Natural killer cell (primary cell): ENCODE data around the gene TRANK1. TPM values are rescaled to one million over a fixed set of nuclear protein-coding genes. Genes with fewer than 3 reads are reported as not detected.

Experiments
- ATAC-seq, 3 donors: fragments of 150-1000 bp in 2 of 3; fragments of 200-7000 bp in 1 of 3; cut with Tn5 transposase; 1 replicate in 1 of 3; 2 replicates in 2 of 3; pipeline ENCODE4 v1.10.0; 2021; ENCODE audit warnings: mild to moderate bottlenecking in 2 of 3, moderate library complexity in 2 of 3
- DNase-seq, 2 donors: peaks; one replicate each; pipeline versions ENCODE4 v3.0.0 to v3.0.0-alpha.2; 2013 to 2021; ENCODE audit warnings: mixed read lengths in 1 of 2
- H3K27ac ChIP-seq: one replicate; pipeline ENCODE4 v1.5.1; 2013; ENCODE audit warnings: mild to moderate bottlenecking, low read length
- H3K27me3 ChIP-seq: one replicate; pipeline ENCODE4 v1.6.1; 2013; ENCODE audit warnings: low read length; ENCODE audit not compliant: control insufficient read depth, insufficient read depth
- H3K36me3 ChIP-seq: one replicate; pipeline ENCODE4 v1.6.1; 2013; ENCODE audit warnings: low read length; ENCODE audit not compliant: control insufficient read depth, insufficient read depth
- H3K4me1 ChIP-seq: one replicate; pipeline ENCODE4 v1.6.1; 2013; ENCODE audit warnings: low read length; ENCODE audit not compliant: control insufficient read depth, insufficient read depth
- H3K4me3 ChIP-seq: one replicate; pipeline ENCODE4 v1.5.1; 2013; ENCODE audit warnings: low read length
- H3K9me3 ChIP-seq: one replicate; pipeline ENCODE4 v1.6.1; 2013; ENCODE audit warnings: low read length; ENCODE audit not compliant: control insufficient read depth, insufficient read depth
- H3K27ac Mint-ChIP-seq, 2 donors: one replicate each; pipeline ENCODE4 v1.8.0; 2022; ENCODE audit warnings: mild to moderate bottlenecking in 2 of 2, mixed read lengths in 2 of 2, moderate library complexity in 1 of 2
- H3K27me3 Mint-ChIP-seq, 2 donors: one replicate each; pipeline ENCODE4 v1.8.0; 2022; ENCODE audit warnings: low read depth in 2 of 2, mixed read lengths in 2 of 2
- H3K36me3 Mint-ChIP-seq: one replicate; pipeline ENCODE4 v1.8.0; 2022; ENCODE audit warnings: mixed read lengths
- H3K4me1 Mint-ChIP-seq, 2 donors: one replicate each; pipeline ENCODE4 v1.8.0; 2022; ENCODE audit warnings: mixed read lengths in 2 of 2
- H3K4me3 Mint-ChIP-seq: one replicate; pipeline ENCODE4 v1.8.0; 2022; ENCODE audit warnings: mild to moderate bottlenecking, moderate library complexity, mixed read lengths
- H3K9me3 Mint-ChIP-seq, 2 donors: one replicate each; pipeline ENCODE4 v1.8.0; 2022; ENCODE audit warnings: mixed read lengths in 2 of 2
- CTCF ChIP-seq: fragments of 200-600 bp; IDR thresholded peaks from one replicate; pipeline ENCODE4 v1.8.0; 2022; ENCODE audit warnings: antibody characterized with exemption
- WGBS: methylation state at CpG from one replicate; pipeline ENCODE4 v1.1.7; 2013; ENCODE audit warnings: missing lambda C conversion rate; ENCODE audit not compliant: insufficient coverage; 5-methylcytosine and 5-hydroxymethylcytosine counted together
- intact Hi-C: fragments of 100-400 bp; cut with micrococcal nuclease; formaldehyde crosslinking; loops from one replicate; pipeline ENCODE4 v1.14.2; 2022
- total RNA-seq, 4 donors: library from RNA; stranded (reverse); fragments of 120-200 nt in 1 of 4; gene quantifications; one replicate each; pipeline versions ENCODE4 v1.2.3 to v1.2.4, GENCODE V29; 2013 to 2022

Gene TRANK1
- total RNA-seq, 3 donors from 2014 or later (not counting 1 experiment from before 2014, with no cell fraction given), result 105 to 158 (median 139) TPM

- intact Hi-C loops, result no loop called here
- no peak overlapping the region for H3K27ac Mint-ChIP-seq
- WGBS, result 97% methylated on average over 3 of the region's 3 CpGs
- no peak for ATAC-seq
- H3K4me3 Mint-ChIP-seq, result no peak overlapping the region
- H3K9me3 ChIP-seq, result no peaks in the 10 kb centered on the region
- H3K27me3 Mint-ChIP-seq, result no peaks in the 10 kb centered on the region
- peaks cover 43% of the 10 kb centered on the region for H3K36me3 Mint-ChIP-seq
- H3K9me3 Mint-ChIP-seq, result no peaks in the 10 kb centered on the region
- no peak overlapping the region for H3K27ac ChIP-seq
- H3K27me3 ChIP-seq, result no peaks in the 10 kb centered on the region
- no peaks in the 10 kb centered on the region for H3K4me1 ChIP-seq
- no peak for TF ChIP-seq CTCF
- peaks cover 87% of the 10 kb centered on the region for H3K36me3 ChIP-seq
- H3K4me1 Mint-ChIP-seq, result peaks cover 4 to 18% of the 10 kb centered on the region in 2 donors
- H3K4me3 ChIP-seq, result no peak overlapping the region
- DNase-seq, result no peak
Measured at GRCh38 chr3:36852071-36852470, 92.8 kb downstream of the TRANK1 start.

- Histone ChIP-seq H3K27ac (no peak overlapping the region), H3K4me3 (no peak overlapping the region), H3K27me3 (no peaks in the 10 kb centered on the region), H3K4me1 (no peaks in the 10 kb centered on the region), H3K9me3 (no peaks in the 10 kb centered on the region), H3K36me3 (peaks cover 87% of the 10 kb centered on the region)
- no peaks in the 10 kb centered on the region for H3K27me3 Mint-ChIP-seq
- TF ChIP-seq CTCF, result no peak
- peaks cover 54% of the 10 kb centered on the region for H3K36me3 Mint-ChIP-seq
- 95% methylated on average over 1 of the region's 1 CpG for WGBS
- ATAC-seq (no peak), DNase-seq (no peak)
- peaks cover 8 to 16% of the 10 kb centered on the region in 2 donors for H3K4me1 Mint-ChIP-seq
- intact Hi-C loops, result no loop called here
- H3K4me3 Mint-ChIP-seq, result no peak overlapping the region
- no peak overlapping the region for H3K27ac Mint-ChIP-seq
- H3K9me3 Mint-ChIP-seq, result no peaks in the 10 kb centered on the region
Measured at GRCh38 chr3:36850743-36851142, 94.1 kb downstream of the TRANK1 start.

GRCh38 chr3:36846406-36846805 is 98.4 kb downstream of the TRANK1 start:
- intact Hi-C loops, result no loop called here
- H3K27me3 ChIP-seq, result no peaks in the 10 kb centered on the region
- peaks cover 42 to 46% of the 10 kb centered on the region in 2 donors for H3K4me1 Mint-ChIP-seq
- peaks cover 75% of the 10 kb centered on the region for H3K36me3 ChIP-seq
- peaks cover 2% of the 10 kb centered on the region for H3K9me3 ChIP-seq
- no peak for TF ChIP-seq CTCF
- H3K9me3 Mint-ChIP-seq, result no peaks in the 10 kb centered on the region
- no peak for ATAC-seq
- H3K4me3 Mint-ChIP-seq, result no peak overlapping the region
- H3K4me1 ChIP-seq, result peaks cover 26% of the 10 kb centered on the region
- H3K27me3 Mint-ChIP-seq, result no peaks in the 10 kb centered on the region
- no peak overlapping the region for H3K4me3 ChIP-seq
- WGBS, result 100% methylated on average over 1 of the region's 1 CpG
- peaks cover 50% of the 10 kb centered on the region for H3K36me3 Mint-ChIP-seq
- peak overlapping the region in 1 of 2 donors; percentile 17 for H3K27ac Mint-ChIP-seq
- no peak for DNase-seq
- no peak overlapping the region for H3K27ac ChIP-seq
